Measurements from ENCODE around the gene TPGS1. TPM values are rescaled to one million over a fixed set of nuclear protein-coding genes. Genes with fewer than 3 reads are reported as not detected.

TPGS1 gene
- total and polyA plus RNA-seq, 2 donors (not counting 1 experiment from before 2014, with no cell fraction given) = 8.1 to 33.8 TPM

DNA sequence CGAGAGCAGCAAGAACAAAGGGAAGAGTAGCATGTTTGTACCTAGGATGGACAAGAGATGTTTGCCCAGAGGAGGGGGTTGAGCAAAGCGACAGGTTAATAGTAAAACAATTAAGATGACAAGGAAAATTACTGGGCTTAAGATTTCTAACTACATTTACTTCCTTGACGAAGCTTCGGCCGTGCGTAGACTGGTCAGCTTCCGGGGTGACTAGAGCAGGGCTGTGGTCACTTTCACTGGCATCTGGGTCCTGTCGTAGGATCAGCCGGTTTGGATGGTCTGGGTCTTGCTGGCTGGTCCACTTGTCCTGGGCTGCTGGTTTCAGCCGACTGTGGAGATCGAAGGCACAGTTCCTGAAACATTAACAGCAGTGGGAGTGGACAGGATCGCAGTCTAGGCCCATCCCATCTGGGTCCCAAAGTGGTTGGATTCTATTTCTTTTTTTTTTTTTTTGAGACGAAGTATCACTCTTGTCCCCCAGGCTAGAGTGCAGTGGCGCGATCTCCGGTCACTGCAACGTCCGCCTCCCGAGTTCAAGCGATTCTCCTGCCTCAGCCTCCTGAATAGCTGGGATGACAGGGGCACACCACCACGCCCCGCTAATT, 60.1 kb downstream of the TPGS1 start:
- intact Hi-C loops (cut with micrococcal nuclease) = no loop called here
- Histone ChIP-seq H3K4me2 (replicated peaks; ENCODE audit: low read depth, low read length, poor library complexity, severe bottlenecking) (no peak overlapping the region), H2AFZ (ENCODE audit: insufficient read depth, low read depth, low read length, poor library complexity, severe bottlenecking) (no peak overlapping the region), H4K20me1 (ENCODE audit: control insufficient read depth, insufficient read depth, low read length, poor library complexity, severe bottlenecking) (no peaks in the 10 kb centered on the region), H3K27ac (ENCODE audit: low read length in 2 of 2) (no peak overlapping the region), H3K4me3 (ENCODE audit: control extremely low read depth in 1 of 5, extremely low read depth in 1 of 5, insufficient read depth in 1 of 5, low read depth in 2 of 5, low read length in 4 of 5) (peak overlapping the region in 1 of 5 experiments; percentile 52), H3K27me3 (replicated peaks in 1 of 4; ENCODE audit: control extremely low read depth in 1 of 4, control insufficient read depth in 3 of 4, insufficient read depth in 4 of 4, low read length in 3 of 4) (no peaks in the 10 kb centered on the region), H3K9me3 (ENCODE audit: control extremely low read depth in 1 of 3, control insufficient read depth in 2 of 3, insufficient read depth in 1 of 3, low read length in 2 of 3) (peaks cover 0 to 2% (median 0%) of the 10 kb centered on the region in 3 donors), H3K9ac (ENCODE audit: low read length) (no peak overlapping the region), H3K79me2 (ENCODE audit: control insufficient read depth, insufficient read depth, low read length) (peaks cover under 1% of the 10 kb centered on the region), H3K4me1 (ENCODE audit: control insufficient read depth in 2 of 2, insufficient read depth in 2 of 2, low read length in 2 of 2) (peaks cover 0 to 9% of the 10 kb centered on the region in 2 donors), H3K36me3 (replicated peaks in 1 of 2; ENCODE audit: control extremely low read depth in 1 of 2, control insufficient read depth in 1 of 2, extremely low read depth in 1 of 2, insufficient read depth in 2 of 2, low read length in 1 of 2) (no peaks in the 10 kb centered on the region)
- DNase-seq (no peak), ATAC-seq (ENCODE audit: low read depth) (no peak)
- H3K9me3 Mint-ChIP-seq (ENCODE audit: insufficient read depth) = no peaks in the 10 kb centered on the region
- no peak overlapping the region for H3K27ac Mint-ChIP-seq
- ChIA-PET CTCF (interaction anchor here (1.0 to 1.6 kb wide), 2 partner anchors 57 to 96 kb away, joined by 3 read pairs; partner anchors contain the start of gene RNF126), POLR2A (no interaction called here)
- H3K4me1 Mint-ChIP-seq = peaks cover 11% of the 10 kb centered on the region
- 98% methylated on average over 12 of the region's 22 CpGs for WGBS (ENCODE audit: insufficient coverage)
- no peak overlapping the region for H3K4me3 Mint-ChIP-seq
- H3K27me3 Mint-ChIP-seq = no peaks in the 10 kb centered on the region
- TF ChIP-seq, protein P1, sequence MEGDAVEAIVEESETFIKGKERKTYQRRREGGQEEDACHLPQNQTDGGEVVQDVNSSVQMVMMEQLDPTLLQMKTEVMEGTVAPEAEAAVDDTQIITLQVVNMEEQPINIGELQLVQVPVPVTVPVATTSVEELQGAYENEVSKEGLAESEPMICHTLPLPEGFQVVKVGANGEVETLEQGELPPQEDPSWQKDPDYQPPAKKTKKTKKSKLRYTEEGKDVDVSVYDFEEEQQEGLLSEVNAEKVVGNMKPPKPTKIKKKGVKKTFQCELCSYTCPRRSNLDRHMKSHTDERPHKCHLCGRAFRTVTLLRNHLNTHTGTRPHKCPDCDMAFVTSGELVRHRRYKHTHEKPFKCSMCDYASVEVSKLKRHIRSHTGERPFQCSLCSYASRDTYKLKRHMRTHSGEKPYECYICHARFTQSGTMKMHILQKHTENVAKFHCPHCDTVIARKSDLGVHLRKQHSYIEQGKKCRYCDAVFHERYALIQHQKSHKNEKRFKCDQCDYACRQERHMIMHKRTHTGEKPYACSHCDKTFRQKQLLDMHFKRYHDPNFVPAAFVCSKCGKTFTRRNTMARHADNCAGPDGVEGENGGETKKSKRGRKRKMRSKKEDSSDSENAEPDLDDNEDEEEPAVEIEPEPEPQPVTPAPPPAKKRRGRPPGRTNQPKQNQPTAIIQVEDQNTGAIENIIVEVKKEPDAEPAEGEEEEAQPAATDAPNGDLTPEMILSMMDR (IDR thresholded peaks at IDR 0.05) = no peak
- no peak for TF ChIP-seq EZH2 (IDR thresholded peaks at IDR 0.05; ENCODE audit: borderline replicate concordance, insufficient read depth, low read depth, low read length, poor library complexity, severe bottlenecking)

Other genes starting within 250 kb of the TPGS1 start
- gene PLPP2, start 216.1 kb upstream of the TPGS1 start, total RNA-seq = 0.10 and 0.37 TPM in 2 replicates
- 0.17 and 1.3 TPM in 2 replicates for gene PLPP2, start 216.1 kb upstream of the TPGS1 start, polyA plus RNA-seq
- 14.0 and 19.7 TPM in 2 replicates for gene MIER2, start 162.7 kb upstream of the TPGS1 start, total RNA-seq
- gene MIER2, start 162.7 kb upstream of the TPGS1 start, polyA plus RNA-seq = 10.5 and 16.9 TPM in 2 replicates
- not detected in 2 replicates for gene C2CD4C, start 98.3 kb upstream of the TPGS1 start, total RNA-seq
- gene C2CD4C, start 98.3 kb upstream of the TPGS1 start, polyA plus RNA-seq = not detected in 2 replicates
- 0.19 TPM in 1 of 2 replicates, not detected in the other for gene SHC2, start 46.5 kb upstream of the TPGS1 start, total RNA-seq
- gene SHC2, start 46.5 kb upstream of the TPGS1 start, polyA plus RNA-seq = 0.19 and 0.59 TPM in 2 replicates
- gene MADCAM1, start 11.0 kb upstream of the TPGS1 start, total RNA-seq = 1.9 and 2.5 TPM in 2 replicates
- 0.56 and 0.70 TPM in 2 replicates for gene MADCAM1, start 11.0 kb upstream of the TPGS1 start, polyA plus RNA-seq
- 28.4 and 31.1 TPM in 2 replicates for gene CDC34, start 24.3 kb downstream of the TPGS1 start, total RNA-seq
- gene CDC34, start 24.3 kb downstream of the TPGS1 start, polyA plus RNA-seq = 25.7 and 26.9 TPM in 2 replicates
- 0.34 TPM in 1 of 2 replicates, not detected in the other for gene GZMM, start 36.6 kb downstream of the TPGS1 start, total RNA-seq
- gene GZMM, start 36.6 kb downstream of the TPGS1 start, polyA plus RNA-seq = 2.1 and 3.2 TPM in 2 replicates
- 131 and 144 TPM in 2 replicates for gene BSG, start 65.1 kb downstream of the TPGS1 start, total RNA-seq
- 79.6 and 82.1 TPM in 2 replicates for gene BSG, start 65.1 kb downstream of the TPGS1 start, polyA plus RNA-seq
- gene HCN2, start 82.4 kb downstream of the TPGS1 start, total RNA-seq = 0.57 and 0.61 TPM in 2 replicates
- gene HCN2, start 82.4 kb downstream of the TPGS1 start, polyA plus RNA-seq = 0.25 and 0.27 TPM in 2 replicates
- 73.2 and 77.8 TPM in 2 replicates for gene POLRMT, start 126.0 kb downstream of the TPGS1 start, total RNA-seq
- 98.0 and 106 TPM in 2 replicates for gene POLRMT, start 126.0 kb downstream of the TPGS1 start, polyA plus RNA-seq
- gene FGF22, start 132.4 kb downstream of the TPGS1 start, total RNA-seq = 2.9 and 3.4 TPM in 2 replicates
- gene FGF22, start 132.4 kb downstream of the TPGS1 start, polyA plus RNA-seq = 0.34 and 0.37 TPM in 2 replicates
- gene RNF126, start 155.7 kb downstream of the TPGS1 start, total RNA-seq = 74.3 and 88.8 TPM in 2 replicates
- gene RNF126, start 155.7 kb downstream of the TPGS1 start, polyA plus RNA-seq = 99.6 and 118 TPM in 2 replicates
- gene FSTL3, start 168.9 kb downstream of the TPGS1 start, total RNA-seq = 5.6 and 5.8 TPM in 2 replicates
- gene FSTL3, start 168.9 kb downstream of the TPGS1 start, polyA plus RNA-seq = 2.6 and 5.8 TPM in 2 replicates
- not detected in 2 replicates for gene PRSS57, start 188.0 kb downstream of the TPGS1 start, total RNA-seq
- not detected in 2 replicates for gene PRSS57, start 188.0 kb downstream of the TPGS1 start, polyA plus RNA-seq
- gene PALM, start 201.4 kb downstream of the TPGS1 start, total RNA-seq = not detected in 2 replicates
- gene PALM, start 201.4 kb downstream of the TPGS1 start, polyA plus RNA-seq = 0.15 and 0.53 TPM in 2 replicates
- not detected in 2 replicates for gene MISP, start 243.6 kb downstream of the TPGS1 start, total RNA-seq
- gene MISP, start 243.6 kb downstream of the TPGS1 start, polyA plus RNA-seq = not detected in 2 replicates